WERI-Rb-1 (cell line): ENCODE data around the gene ADA.

ENCODE experiments used
- DNase-seq: peaks from one replicate; pipeline ENCODE4 v3.0.0-alpha.2; 2020
- H3K27ac ChIP-seq: fragments of 250-450 bp; sonication (Bioruptor Pico); 2 replicates; pipeline ENCODE4 v1.5.1; 2020; ENCODE audit warnings: mild to moderate bottlenecking, moderate library complexity
- H3K27me3 ChIP-seq: fragments of 250-450 bp; sonication (Bioruptor Pico); 2 replicates; pipeline ENCODE4 v1.5.1; 2021; ENCODE audit warnings: mild to moderate bottlenecking, low read depth, moderate library complexity; ENCODE audit not compliant: insufficient read depth, severe bottlenecking
- H3K36me3 ChIP-seq: fragments of 250-450 bp; sonication (Bioruptor Pico); 2 replicates; pipeline ENCODE4 v1.5.1; 2020; ENCODE audit warnings: mild to moderate bottlenecking, moderate library complexity
- H3K4me3 ChIP-seq: 2 replicates; pipeline ENCODE4 v1.5.1; 2011; ENCODE audit warnings: low read depth, mild to moderate bottlenecking, control low read depth, low read length
- H3K9me3 ChIP-seq: fragments of 250-450 bp; sonication (Bioruptor Pico); 2 replicates; pipeline ENCODE4 v1.5.1; 2021; ENCODE audit warnings: mild to moderate bottlenecking, moderate library complexity; ENCODE audit not compliant: severe bottlenecking
- CTCF ChIP-seq: IDR thresholded peaks from 2 replicates; pipeline ENCODE4 v1.5.1; 2011; ENCODE audit warnings: low read depth, mild to moderate bottlenecking, control low read depth, inconsistent platforms, low read length

Gene ADA

GRCh38 chr20:44666066-44666465 is 14.6 kb upstream of the ADA start:
- no peak for TF ChIP-seq CTCF
- H3K9me3 ChIP-seq, result no peaks in the 10 kb centered on the region
- H3K27me3 ChIP-seq, result no peaks in the 10 kb centered on the region
- no peak overlapping the region for H3K27ac ChIP-seq
- H3K4me3 ChIP-seq, result no peak overlapping the region
- no peak for DNase-seq
- H3K36me3 ChIP-seq, result no peaks in the 10 kb centered on the region

DNA sequence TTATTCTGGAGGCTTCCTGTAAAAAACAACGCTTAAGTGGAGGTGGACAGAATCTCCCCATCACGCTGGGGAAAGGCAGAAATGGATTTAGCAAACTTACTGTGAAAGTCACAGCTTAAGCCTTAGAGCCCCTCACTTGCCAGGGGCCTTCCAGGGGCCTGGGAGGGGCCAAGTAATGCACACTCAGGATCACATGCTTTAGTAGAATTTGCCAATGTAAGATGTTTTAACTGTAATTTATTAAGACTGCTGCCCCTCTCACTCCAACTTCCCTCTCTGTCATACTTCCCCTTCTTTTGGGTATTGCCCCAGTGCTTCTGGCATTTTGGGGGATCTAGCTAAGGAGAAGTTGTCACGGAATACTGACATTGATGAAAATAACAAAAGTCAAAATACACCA is 12.6 kb upstream of the ADA start:
- H3K27ac ChIP-seq, result no peak overlapping the region
- H3K36me3 ChIP-seq, result no peaks in the 10 kb centered on the region
- no peak for DNase-seq
- no peak for TF ChIP-seq CTCF
- no peak overlapping the region for H3K4me3 ChIP-seq
- H3K9me3 ChIP-seq, result no peaks in the 10 kb centered on the region
- H3K27me3 ChIP-seq, result no peaks in the 10 kb centered on the region

DNA sequence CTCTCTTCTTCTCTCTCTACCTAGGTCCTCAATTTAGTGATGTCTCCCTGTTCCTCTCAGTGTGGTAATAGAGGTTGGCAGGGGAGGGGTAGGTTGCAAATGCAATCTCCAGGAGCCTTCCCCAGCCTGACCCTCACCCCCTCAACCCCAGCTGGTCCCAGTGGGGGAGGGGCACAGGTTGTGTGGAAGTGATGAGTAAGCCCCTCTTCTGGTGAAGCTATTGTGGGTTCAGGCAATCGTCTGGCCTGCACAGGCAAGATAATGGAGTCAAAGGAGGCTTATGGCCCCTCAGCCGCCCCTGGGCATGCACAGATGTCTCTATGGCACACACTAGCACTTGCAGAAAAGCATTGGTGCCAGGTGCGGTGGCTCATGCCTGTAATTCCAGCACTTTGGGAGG is 10.8 kb upstream of the ADA start:
- Histone ChIP-seq H3K4me3 (no peak overlapping the region), H3K36me3 (no peaks in the 10 kb centered on the region), H3K27me3 (no peaks in the 10 kb centered on the region), H3K9me3 (no peaks in the 10 kb centered on the region), H3K27ac (no peak overlapping the region)
- no peak for DNase-seq
- no peak for TF ChIP-seq CTCF

- no peak overlapping the region for H3K27ac ChIP-seq
- DNase-seq, result no peak
- no peaks in the 10 kb centered on the region for H3K36me3 ChIP-seq
- no peak for TF ChIP-seq CTCF
- H3K27me3 ChIP-seq, result no peaks in the 10 kb centered on the region
- no peaks in the 10 kb centered on the region for H3K9me3 ChIP-seq
- no peak overlapping the region for H3K4me3 ChIP-seq
These were observed 9.1 kb upstream of the ADA start for GRCh38 chr20:44660581-44660980.

- DNase-seq, result no peak
- no peak for TF ChIP-seq CTCF
- Histone ChIP-seq H3K9me3 (no peaks in the 10 kb centered on the region), H3K27ac (no peak overlapping the region), H3K4me3 (no peak overlapping the region), H3K27me3 (no peaks in the 10 kb centered on the region), H3K36me3 (no peaks in the 10 kb centered on the region)
These were observed 8.4 kb upstream of the ADA start for GRCh38 chr20:44659931-44660330.

DNA sequence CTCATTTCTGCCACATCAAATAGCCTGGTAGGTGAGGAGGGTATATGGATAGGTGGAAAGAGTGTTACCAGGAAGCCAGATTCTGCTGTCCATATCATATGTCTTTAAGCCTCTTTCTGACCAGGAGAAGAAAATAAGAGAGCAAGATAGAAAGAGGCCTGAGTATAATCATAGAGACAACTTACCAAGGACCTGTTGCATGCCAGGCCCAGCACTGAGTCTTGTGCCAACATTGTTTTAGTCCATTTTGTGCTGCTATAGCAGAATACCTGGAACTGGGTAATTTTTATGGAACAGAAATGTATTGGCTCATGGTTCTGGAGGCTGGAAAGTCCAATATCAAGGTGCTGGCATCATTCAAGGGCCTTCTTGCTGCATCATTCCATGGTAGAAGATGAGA is 7.3 kb upstream of the ADA start:
- no peaks in the 10 kb centered on the region for H3K9me3 ChIP-seq
- no peaks in the 10 kb centered on the region for H3K36me3 ChIP-seq
- no peak for TF ChIP-seq CTCF
- H3K27ac ChIP-seq, result no peak overlapping the region
- no peaks in the 10 kb centered on the region for H3K27me3 ChIP-seq
- no peak overlapping the region for H3K4me3 ChIP-seq
- DNase-seq, result no peak
